ENCODE results near the gene SORCS2.

DNA sequence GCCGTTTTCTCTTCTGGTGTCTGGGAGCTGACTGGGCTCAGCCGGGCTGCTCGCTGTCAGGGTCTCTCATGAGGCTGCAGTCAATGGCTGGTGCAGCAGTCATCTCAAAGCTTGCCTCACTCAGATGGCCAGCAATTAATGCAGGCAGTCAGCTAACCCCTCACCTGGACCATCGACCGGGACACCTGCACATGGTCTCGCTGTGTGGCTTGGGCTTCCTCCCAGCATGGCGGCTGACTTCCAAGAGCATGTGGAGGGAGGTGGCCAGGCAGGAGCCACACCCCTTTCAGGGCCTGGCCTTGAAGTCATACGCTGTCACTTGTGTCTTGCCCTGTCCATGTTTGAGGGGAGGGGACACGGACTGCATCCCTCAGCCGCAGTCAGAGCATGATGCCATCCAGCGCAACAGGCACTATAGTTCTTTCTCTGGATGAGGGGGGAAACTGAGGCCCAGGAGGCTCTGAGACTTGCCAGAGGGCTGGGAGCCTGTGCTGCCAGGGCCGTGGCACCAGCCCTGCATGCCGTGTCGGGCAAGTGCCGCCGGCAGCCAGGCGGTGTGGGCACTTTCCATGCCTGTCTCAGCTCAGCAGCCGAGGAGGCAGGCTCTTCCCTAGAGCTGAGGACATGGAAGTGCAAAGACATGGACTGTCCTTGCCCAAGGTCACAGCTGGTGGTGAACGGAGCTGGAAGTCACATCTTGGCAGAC lies 545.6 kb downstream of the SORCS2 start:
- no peak for TF ChIP-seq POLR2A (IDR thresholded peaks at IDR 0.05)
- TF ChIP-seq CTCF (IDR thresholded peaks at IDR 0.05), result no peak
